Neutrophil (primary cell): ENCODE measurements around the gene BSG.
"Not testable (repeated sequence)": the region's sequence is repeated elsewhere in the genome, so short reads cannot be mapped to it uniquely, and the experiment has no call there.

ENCODE experiments used
- H3K27ac ChIP-seq: fragments of 200-600 bp; sonication (generic); 2 replicates; pipeline ENCODE4 v1.5.1; 2016; ENCODE audit warnings: mild to moderate bottlenecking, moderate library complexity
- H3K27me3 ChIP-seq: fragments of 200-600 bp; sonication (generic); 2 replicates; pipeline ENCODE4 v1.6.0; 2016; ENCODE audit warnings: mild to moderate bottlenecking
- H3K36me3 ChIP-seq: fragments of 200-600 bp; sonication (generic); 2 replicates; pipeline ENCODE4 v1.5.1; 2017
- H3K4me1 ChIP-seq, 2 experiments: fragments of 200-600 bp in 1 of 2; sonication (generic) in 1 of 2; 1 replicate in 1 of 2; 2 replicates in 1 of 2; pipeline versions ENCODE4 v1.5.1 to v1.6.1; 2013 to 2016; ENCODE audit warnings: low read depth in 1 of 2, low read length in 1 of 2, mild to moderate bottlenecking in 1 of 2, moderate library complexity in 1 of 2; ENCODE audit not compliant: control insufficient read depth in 1 of 2, insufficient read depth in 1 of 2
- H3K4me3 ChIP-seq, 2 experiments: fragments of 200-600 bp in 1 of 2; sonication (generic) in 1 of 2; 1 replicate in 1 of 2; 2 replicates in 1 of 2; pipeline ENCODE4 v1.5.1; 2013 to 2016; ENCODE audit warnings: low read depth in 1 of 2, low read length in 1 of 2, mild to moderate bottlenecking in 1 of 2, moderate library complexity in 1 of 2
- H3K9me3 ChIP-seq: fragments of 200-600 bp; sonication (generic); 2 replicates; pipeline ENCODE4 v1.5.1; 2016
- TF ChIP-seq, protein P1 (sequence below): fragments of 200-600 bp; sonication (generic); IDR thresholded peaks from 2 replicates; pipeline ENCODE4 v1.5.1; 2016; ENCODE audit warnings: antibody characterized with exemption

Gene BSG

DNA sequence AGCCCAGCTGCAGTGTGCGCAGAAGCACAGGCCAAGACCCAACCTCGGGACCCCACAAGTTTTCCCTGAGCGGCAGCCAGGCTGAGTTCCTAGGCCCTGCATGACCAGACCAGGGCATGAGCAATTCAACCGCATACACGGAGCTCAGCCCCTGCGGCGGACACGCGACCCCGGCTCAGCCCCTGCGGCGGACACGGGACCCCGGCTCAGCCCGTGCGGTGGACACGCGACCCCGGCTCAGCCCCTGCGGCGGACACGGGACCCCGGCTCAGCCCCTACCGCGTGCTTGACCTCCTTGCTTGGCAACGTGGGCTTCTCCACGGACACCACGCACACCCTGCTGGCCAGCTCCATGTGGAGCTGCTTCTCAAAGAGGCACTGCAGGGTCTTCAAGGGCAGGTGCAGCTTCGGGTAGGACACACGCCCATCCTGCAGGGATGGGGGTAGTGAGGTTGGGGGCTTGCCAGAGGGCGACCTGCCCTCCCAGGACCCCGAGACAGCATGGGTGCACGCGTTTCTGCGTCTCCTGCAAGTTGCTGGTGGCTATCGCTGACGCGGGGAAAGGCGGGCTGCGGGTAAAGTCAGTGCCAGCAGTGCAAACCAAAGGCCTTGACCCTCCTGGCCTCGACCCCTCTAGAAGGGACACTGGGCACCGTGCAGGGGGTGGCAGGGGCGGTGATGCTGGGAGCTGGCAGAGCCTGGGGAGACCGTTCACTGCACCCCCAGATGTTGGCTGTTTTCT, 51.0 kb downstream of the BSG start:
- Histone ChIP-seq H3K27ac (no peak overlapping the region), H3K4me1 (no peaks in the 10 kb centered on the region), H3K36me3 (peaks cover 65% of the 10 kb centered on the region), H3K9me3 (no peaks in the 10 kb centered on the region), H3K4me3 (no peak overlapping the region), H3K27me3 (no peaks in the 10 kb centered on the region)
- TF ChIP-seq, protein P1, sequence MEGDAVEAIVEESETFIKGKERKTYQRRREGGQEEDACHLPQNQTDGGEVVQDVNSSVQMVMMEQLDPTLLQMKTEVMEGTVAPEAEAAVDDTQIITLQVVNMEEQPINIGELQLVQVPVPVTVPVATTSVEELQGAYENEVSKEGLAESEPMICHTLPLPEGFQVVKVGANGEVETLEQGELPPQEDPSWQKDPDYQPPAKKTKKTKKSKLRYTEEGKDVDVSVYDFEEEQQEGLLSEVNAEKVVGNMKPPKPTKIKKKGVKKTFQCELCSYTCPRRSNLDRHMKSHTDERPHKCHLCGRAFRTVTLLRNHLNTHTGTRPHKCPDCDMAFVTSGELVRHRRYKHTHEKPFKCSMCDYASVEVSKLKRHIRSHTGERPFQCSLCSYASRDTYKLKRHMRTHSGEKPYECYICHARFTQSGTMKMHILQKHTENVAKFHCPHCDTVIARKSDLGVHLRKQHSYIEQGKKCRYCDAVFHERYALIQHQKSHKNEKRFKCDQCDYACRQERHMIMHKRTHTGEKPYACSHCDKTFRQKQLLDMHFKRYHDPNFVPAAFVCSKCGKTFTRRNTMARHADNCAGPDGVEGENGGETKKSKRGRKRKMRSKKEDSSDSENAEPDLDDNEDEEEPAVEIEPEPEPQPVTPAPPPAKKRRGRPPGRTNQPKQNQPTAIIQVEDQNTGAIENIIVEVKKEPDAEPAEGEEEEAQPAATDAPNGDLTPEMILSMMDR: no peak

DNA sequence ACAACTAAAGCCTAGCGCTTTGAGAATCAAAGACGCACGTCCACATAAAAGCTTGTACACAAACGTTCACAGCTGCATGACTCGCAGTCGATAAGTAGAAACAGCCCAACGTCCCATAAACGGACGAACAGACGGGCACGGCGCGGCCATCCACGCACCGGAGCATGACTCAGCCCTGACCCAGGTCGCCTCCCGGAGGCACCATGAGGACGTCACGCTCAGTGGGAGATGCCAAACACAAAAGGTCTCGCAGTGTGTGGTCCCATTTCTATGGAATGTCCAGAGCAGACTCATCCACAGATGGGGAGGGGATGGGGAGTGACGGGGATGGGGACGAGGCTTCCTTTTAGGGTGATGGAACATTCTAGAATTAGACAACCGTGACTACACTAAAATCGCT, 51.6 kb downstream of the BSG start:
- no peak overlapping the region for H3K27ac ChIP-seq
- H3K27me3 ChIP-seq: no peaks in the 10 kb centered on the region
- no peaks in the 10 kb centered on the region for H3K4me1 ChIP-seq
- TF ChIP-seq, protein P1: no peak
- H3K4me3 ChIP-seq: no peak overlapping the region
- peaks cover 59% of the 10 kb centered on the region for H3K36me3 ChIP-seq
- H3K9me3 ChIP-seq: no peaks in the 10 kb centered on the region

DNA sequence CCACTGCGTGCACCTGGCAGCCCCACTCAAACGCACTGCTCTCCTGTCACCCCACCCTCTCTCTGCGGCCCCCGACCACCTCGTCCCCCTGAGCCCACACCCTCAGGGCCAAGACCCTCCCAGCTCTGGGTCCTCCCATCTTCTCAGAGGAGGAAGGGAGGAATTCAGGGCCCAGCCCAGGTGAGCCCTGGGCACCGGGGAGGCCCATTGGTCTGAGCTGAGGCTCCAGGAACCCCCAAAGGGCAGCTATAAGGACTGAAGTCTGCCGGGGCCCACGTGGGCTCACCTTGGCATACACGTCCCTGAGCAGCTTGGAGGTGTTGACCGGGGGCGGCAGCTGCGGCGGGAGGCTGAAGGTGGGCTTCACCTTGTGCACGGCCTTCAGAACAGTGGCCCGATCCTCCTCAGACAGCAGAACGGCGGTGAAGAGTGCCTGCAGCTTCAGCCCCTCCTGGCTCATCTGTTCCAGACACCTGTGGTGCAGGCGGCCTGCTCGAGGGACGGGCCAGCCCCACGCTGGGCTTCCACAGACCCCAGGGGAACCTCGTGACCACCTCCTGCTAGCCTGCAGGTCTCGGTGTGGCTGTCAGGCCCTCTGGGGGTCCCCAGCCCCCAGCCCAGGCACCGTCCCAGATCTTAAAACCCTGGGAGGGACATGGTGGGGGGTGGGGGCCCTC, 52.2 kb downstream of the BSG start:
- Histone ChIP-seq H3K9me3 (no peaks in the 10 kb centered on the region), H3K27ac (no peak overlapping the region), H3K4me3 (no peak overlapping the region), H3K27me3 (no peaks in the 10 kb centered on the region), H3K4me1 (no peaks in the 10 kb centered on the region), H3K36me3 (peaks cover 55% of the 10 kb centered on the region)
- TF ChIP-seq, protein P1: no peak

- TF ChIP-seq, protein P1: no peak
- H3K4me1 ChIP-seq: no peaks in the 10 kb centered on the region
- peaks cover 52% of the 10 kb centered on the region for H3K36me3 ChIP-seq
- no peak overlapping the region for H3K4me3 ChIP-seq
- H3K9me3 ChIP-seq: no peaks in the 10 kb centered on the region
- H3K27me3 ChIP-seq: no peaks in the 10 kb centered on the region
- H3K27ac ChIP-seq: no peak overlapping the region
These were observed 52.9 kb downstream of the BSG start for GRCh38 chr19:625257-625656.

DNA sequence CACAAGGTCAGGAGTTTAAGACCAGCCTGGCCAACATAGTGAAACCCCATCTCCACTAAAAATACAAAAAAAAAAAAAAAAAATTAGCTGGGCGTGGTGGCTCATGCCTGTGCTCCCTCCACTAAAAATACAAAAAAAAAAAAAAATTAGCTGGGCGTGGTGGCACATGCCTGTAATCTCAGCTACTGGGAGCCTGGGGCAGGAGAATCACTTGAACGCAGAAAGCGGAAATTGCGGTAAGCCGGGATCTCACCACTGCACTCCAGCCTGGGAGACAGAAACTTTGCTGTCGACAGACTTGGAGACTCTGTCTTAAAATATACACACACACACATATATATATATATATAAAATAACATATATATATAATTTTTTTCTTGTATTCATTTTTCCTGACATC, 54.2 kb downstream of the BSG start:
- H3K9me3 ChIP-seq, H3K27me3 ChIP-seq, H3K27ac ChIP-seq, H3K4me3 ChIP-seq, H3K4me1 ChIP-seq: not testable (repeated sequence)
- peaks cover 40% of the 10 kb centered on the region for H3K36me3 ChIP-seq

DNA sequence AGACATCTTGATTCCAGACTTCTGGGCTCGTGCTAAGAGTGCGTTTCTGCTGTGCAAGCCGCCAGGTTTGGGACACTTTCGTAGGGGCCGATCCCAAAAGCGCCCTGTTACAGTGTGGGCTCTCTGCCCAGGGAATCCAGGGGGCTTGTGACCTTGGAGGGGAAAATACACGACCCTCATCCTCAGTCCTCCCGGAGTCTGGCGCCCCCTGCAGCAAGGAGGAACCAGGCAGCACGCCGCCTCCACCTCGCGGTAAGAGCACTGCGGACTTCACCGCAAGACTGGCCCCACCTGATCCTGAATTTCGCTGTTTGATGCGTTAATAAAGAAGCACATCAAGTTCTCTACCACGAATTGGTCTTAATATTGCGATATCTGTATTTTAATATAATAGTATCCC, 55.8 kb downstream of the BSG start:
- Histone ChIP-seq H3K4me3 (no peak overlapping the region), H3K27ac (no peak overlapping the region)

DNA sequence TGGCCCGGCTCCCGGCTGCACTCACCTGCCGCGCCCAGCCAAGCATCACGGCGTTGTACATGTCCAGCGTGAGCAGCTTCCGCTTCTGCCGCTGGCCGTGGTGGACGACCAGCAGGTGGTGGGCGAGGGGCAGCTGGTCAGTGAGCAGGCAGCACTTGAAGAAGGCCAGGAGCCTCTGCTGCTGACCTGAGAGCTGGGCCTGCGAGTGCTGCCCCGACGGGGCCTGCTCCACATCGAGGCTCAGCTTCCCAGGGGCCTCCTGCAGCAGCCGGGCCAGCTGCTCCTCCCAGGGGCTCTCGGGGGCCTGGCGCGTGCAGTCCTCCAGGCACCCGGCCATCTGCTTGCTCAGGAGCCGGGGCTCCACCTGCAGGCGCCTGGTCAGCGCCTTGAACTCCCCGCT, 57.1 kb downstream of the BSG start:
- not testable (repeated sequence) for H3K27me3 ChIP-seq, H3K4me3 ChIP-seq, H3K9me3 ChIP-seq, H3K27ac ChIP-seq
- Histone ChIP-seq H3K4me1 (peaks cover 16 to 19% of the 10 kb centered on the region in 2 experiments), H3K36me3 (peaks cover 14% of the 10 kb centered on the region)

More for the DNA sequence above, 55.8 kb downstream of the BSG start:
- no peaks in the 10 kb centered on the region for H3K27me3 ChIP-seq
- peaks cover 8 to 12% of the 10 kb centered on the region in 2 experiments for H3K4me1 ChIP-seq
- TF ChIP-seq, protein P1: no peak
- H3K9me3 ChIP-seq: no peaks in the 10 kb centered on the region
- peaks cover 24% of the 10 kb centered on the region for H3K36me3 ChIP-seq
